Limb (tissue), 2 donors: ENCODE results near the gene DPY30.

ENCODE experiments used
- DNase-seq, 2 donors: peaks; one replicate each; pipeline ENCODE4 v3.0.0-alpha.2; 2016; ENCODE audit errors: extremely low spot score in 2 of 2

DPY30 gene

DNA sequence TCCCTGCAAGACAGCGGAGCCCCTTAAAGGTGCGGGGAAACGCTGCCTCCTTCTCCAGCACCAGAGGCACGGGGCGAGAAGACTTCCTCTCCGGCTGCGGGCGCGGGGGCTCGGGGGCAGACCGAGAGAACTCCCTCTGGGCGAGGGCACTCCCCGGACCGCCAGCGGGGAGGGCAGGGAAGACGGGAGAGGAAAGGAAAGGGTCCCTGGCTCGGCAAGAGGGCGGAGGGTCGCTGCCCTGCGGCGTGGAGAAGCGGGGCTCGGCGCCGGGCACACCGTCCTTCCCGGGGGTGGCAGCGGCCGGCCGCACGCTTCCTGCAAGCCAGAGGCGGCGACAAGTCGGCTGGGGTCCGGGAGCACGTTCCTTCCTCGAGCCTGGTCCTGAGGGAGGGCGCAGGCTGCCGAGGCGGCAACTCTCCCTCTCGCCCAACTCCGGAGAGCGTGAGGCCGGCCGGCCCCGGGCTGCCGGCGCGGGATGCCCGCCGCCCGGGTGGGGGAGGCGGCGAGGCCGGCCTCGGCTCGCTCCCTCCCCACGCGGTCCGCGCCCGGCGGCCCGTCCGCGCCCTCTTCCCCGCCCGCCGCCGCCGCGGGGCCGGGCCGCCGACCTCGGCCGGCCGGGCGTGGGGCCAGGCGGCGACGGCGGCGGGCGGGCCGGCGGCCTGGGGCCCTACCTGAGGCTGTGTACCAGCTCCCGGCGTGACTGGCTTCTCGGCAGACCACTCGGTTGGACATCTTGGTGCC lies 29.9 kb downstream of the DPY30 start:
- DNase-seq, result peak; percentile 22 to 70

DNA sequence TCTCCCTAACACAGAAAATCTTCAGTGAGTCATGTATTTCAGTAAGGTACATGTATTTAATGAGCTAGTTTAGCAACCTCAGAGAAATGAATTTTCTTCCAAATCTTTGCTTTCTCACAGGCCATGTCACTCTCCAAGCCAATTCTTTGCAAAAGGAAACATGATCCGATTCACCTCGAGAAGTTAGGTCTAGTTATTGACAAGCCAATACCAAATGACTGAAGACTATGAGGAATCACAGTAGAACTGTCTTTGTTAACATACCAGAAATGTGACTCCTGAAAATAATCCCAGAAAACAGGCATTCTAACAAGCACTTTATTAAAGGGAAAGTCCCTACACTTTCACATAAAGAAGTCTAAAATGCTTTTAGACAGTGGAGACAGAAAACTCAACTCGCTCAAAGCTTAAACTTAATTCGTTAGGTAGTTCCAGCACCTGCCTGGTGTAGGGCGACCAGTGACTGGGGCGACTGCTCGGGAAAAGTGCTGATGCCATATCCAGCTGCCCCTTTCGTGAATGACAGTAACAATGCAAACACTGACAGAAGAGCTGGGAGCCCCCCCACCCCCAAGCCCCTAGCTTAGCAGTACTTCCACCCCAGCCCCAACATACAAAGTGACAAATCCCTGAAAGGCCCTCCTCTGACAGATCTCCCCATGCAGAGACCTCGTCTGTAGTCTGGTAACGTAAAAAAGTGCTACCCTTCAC lies 30.6 kb downstream of the DPY30 start:
- DNase-seq, result no peak

DNA sequence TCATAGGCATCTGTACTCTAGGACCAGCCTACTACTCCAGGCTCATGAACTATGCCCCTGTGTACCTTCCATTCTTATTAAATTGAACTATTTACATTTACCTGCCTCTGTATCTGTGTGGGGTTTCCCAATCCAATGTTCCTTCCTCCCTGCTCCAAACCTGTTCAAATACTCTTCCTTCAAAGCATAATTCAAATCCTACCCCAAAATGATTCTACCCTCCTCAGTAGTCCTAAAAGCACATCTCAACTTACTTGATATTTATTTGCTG lies 32.5 kb downstream of the DPY30 start:
- DNase-seq, result no peak

DNA sequence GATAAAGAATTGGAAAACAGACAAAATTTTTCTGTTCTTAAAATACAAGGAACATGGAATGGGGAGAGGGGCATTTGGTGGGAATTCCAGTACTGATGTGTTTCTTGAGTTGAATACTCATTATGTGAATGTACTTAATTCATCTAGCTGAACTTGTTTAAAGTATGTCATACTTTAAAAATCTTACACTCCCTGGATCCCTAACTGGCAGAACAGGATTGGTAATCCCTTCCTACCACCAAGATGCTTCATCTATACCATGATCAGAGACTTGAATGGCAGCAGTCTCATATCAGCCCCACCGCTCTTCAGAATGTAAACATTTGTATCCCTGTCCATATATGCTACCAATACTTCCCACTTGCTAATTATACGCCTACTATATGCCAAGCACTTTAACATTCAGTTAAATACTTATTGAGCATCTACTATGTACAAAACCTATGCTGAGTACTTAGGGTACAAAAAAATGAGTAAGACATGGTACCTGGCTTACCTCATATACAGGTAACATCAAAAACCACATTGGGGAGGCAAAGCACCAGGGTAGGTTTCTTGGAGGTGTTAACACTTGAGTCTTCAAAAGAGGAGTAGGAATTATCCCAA lies 34.1 kb downstream of the DPY30 start:
- no peak for DNase-seq

DNA sequence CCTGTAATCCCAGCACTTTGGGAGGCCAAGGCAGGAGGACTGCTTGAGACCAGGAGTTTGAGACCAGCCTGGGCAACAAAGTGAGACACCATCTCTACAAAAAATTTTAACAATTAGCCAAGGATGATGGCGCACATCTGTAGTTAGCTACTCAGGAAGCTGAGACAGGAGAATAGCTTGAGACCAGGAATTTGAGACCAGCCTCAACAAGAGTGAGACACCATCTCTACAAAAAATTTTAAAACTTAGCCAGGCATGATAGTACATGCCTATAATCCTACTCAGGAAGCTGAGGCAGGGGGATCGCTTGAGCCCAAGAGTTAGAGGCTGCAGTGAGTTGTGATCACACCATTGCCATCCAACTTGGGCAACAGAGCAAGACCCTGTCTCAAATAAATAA lies 35.8 kb downstream of the DPY30 start:
- no peak for DNase-seq

DNA sequence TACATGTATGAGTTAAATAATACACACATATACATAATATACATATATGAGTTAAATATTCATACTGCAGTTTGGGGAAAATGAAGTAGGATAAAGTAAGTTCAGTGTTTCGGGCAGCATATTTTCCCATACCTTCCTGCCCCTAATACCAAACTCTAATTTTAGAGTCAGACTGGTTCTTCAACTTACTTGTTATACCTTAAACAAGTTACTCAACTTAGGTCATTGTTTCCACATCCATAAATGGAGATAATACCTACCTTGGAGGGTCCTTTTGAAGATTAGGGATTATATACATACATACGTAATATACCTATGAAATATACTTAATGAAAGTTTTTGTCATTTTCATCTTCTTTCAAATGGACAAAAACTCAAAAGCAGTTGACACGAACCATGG lies 37.2 kb downstream of the DPY30 start:
- no peak for DNase-seq

DNA sequence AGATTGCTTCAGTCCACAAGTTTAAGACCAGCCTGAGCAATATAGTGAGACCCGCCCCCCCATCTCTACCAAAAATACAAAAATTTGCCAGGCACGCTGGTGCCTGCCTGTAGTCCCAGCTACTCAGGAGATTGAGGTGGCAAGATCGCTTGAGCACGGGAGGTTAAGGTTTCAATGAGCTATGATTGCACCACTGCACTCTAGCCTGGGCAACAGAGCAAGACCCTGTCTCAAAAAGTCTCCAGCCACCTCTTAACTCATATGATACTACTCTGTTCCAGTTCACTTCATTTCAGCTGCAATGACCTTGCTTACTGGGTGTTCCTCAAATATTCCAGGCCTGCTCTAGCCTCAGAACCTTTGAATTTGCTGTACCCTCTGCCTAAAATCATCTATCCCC lies 40.2 kb downstream of the DPY30 start:
- no peak for DNase-seq

DNA sequence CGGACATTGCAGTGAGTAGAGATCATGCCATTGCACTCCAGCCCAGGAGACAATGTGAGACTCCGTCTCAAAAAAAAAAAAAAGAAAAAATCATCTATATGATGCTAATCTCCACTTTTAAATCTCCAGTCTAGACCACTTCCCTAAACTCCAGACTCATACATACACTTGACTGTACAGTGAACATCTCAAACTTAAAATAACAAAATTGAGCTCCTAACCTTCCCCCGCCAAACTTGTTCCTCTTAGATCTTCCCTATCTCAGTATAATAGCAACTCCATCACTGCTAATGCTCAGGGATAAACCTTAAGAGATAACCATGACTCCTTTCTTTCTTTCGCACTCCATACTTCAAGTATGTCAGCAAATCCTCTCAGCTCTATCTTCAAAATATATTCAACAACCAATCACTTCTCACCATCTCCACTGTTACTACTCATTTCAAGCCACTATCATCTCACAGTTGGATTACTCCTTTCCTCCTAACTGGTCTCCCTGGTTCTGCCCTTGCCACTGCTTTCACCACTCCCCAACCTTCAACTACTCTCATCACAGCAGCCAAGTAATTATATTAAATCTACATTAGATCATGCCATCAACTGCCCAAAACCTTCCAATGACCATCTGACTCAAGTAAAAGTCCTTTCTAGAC lies 40.7 kb downstream of the DPY30 start:
- no peak for DNase-seq

DNA sequence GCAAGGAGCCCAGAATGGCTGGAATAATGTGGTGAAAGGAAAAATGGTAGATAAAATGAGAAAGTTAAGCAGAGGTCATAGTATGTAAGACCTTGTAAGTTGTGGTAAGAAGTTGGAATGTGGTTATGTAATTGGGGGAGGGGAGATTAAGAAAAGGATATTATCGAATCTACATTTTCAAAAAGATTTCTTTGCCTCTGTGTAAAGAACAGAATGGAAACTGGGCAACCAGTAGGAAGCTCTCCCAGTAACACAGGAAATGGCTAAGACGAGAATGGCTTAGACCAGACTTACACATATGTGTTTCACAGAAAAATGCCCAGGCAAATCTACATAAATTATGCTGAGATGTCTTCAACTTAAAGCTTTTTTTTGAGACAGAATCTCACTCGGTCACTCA lies 42.0 kb downstream of the DPY30 start:
- no peak for DNase-seq

DNA sequence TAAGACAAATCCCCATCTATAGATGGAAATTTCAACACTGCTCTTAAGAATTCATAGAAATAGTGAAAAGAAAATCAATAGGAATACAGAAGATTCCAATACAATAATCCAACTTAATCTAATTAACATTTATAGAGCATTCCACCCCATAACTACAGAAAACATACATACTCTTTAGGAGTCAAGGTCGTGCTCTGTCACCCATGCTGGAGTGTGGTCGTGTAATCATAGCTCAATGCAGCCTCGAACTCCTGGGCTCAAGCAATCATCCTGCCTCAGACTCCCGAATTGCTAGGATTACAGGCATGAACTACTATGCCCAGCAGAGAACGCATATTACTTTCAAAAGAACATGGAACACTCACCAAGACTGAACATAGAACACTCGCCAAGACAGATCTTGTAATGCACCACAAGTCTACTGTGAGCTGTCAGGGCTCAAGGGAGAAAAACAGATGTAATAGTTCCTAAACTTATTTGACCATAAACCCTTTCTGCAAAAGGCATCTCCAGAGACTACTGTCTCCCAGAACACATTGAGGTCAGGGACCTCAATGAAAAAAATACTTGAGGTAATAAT lies 42.9 kb downstream of the DPY30 start:
- no peak for DNase-seq

DNA sequence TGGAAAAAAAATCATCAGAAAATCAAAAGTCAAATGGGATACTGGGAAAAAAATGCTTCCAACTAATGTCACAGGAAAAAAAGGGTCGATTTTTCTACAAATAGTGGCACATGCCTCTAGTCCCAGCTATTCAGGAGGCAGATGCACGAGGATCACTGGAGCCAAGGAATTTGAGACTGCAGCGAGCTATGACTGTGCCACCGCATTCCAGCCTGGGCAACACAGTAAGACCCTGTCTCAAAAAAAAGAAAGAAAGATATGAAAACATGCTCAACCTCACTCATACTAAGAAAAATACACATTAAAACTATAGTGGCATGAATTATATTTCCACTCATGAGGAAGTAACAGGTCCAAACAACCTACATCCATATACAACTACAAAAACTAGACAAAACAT lies 46.7 kb downstream of the DPY30 start:
- no peak for DNase-seq

DNA sequence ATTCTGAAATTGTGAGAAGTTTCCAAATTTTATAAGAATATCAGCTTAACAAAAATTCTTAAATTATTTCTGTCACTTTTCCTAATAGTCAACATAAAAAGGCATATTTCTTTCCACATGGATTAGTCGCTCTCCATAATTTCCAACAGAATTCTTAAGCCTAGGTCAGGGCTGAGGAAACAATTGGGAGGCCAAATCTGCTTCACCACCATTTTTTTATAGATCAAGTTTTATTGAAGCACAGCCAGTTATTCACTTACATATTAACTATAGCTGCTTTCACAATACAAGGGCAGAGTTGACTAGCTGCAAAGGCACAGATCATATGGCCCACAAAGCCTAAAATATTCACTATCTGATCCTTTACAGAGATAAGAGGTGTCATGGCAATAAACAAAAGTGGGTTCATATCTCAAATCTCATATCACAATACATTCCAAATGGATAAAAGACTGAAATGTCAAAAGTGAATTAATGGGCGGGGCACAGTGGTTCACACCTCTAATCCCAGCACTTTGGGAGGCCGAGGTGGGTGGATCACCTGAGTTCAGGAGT lies 47.5 kb downstream of the DPY30 start:
- no peak for DNase-seq

DNA sequence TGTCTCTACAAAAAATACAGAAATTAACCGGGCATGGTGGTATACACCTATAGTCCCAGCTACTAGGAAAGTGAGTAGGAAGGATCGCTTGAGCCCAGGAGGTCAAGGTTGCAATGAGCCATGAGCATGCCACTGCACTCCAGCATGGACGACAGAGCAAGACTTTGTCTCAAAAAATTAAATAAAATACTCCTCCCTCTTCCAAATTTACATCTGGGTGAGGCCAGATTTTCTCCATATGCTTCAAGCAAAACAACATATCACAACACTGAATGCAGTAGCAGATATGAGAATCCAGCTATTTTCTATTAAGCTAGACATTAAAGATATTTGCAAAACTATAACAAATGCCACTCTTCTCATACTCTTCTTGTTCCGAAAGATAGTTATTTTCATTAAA lies 49.7 kb downstream of the DPY30 start:
- no peak for DNase-seq

DNA sequence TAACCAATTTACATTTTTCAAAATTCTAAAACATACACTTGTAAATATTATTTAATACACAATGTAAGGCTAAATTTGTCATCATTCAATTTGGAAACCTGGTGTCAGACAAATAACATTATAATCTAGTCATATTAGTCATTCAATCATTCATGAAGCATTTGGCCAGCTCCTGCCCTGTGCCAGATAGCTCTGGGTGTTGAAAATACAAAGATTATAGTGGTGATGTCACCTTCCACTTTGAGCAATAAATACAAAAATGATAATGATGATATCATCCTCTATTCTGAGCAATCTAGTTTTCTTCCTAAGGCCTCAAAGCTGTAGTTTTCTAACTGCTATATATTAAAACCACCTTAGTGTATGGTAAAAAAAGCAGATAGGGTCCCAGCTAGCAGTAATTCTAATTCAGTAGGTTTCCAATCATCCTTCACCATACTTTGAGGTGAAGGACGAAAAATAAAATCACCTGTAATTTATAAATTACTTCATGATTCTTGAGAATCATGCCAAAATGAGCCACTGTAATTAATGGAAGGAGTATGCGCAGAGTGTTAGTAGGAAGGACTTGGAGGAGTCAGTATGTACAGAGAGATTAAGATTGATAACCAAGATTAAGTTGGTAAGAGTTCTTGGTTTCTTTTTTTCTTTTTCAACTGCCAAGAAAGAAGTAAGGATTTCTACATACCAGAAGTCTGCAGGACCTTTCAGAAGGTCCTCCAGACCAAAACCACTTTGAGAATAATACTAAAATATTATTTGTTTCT lies 52.0 kb downstream of the DPY30 start:
- DNase-seq, result no peak

DNA sequence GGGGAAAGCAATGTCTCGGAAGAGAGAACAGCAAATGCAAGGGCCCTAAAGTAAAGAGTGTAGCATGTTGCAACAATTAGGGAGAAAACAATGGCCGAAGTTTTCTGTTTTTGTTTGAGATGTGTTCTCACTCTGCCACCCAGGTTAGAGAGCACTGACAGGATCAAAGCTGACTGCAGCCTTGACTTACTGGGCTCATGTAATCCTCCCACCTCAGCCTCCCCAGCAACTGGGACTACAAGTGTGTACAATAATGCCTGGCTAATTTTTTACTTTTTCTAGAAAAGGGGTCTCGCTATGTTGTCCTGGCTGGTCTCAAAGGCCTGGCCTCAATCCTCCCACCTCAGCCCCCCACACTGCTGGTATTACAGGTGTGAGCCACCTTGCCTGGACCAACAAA lies 52.7 kb downstream of the DPY30 start:
- no peak for DNase-seq

DNA sequence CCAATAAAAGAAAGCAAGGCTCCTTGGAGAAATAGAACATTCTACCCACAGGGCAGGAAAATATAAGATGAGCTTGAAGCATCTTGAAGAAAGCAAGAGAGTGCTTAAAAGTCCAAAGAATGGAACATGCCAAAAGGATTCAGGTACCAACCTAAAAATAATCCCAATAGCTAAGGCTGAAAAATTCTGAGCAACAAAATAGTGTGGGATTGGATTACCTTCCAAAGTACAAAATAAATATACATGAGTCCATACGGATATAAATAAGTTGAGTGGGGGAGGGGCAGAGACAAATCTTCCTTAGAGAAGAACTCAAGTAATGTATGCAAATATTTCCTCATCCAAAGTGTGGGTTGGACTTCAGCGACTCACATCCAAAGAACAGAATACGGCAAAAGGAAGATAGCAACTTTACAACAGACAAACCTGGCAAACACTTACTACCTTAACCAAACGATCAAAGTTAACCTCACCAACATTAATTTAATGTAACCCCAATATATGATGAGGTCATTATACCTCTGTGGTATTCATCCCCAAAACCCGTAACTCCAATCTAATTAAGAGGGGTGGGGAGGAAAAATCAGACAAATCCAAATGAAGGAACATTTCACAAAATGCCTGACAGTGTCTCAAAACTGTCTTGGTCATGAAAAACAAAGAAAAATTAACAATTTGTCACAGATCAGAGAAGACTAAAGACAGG lies 55.7 kb downstream of the DPY30 start:
- DNase-seq, result no peak

DNA sequence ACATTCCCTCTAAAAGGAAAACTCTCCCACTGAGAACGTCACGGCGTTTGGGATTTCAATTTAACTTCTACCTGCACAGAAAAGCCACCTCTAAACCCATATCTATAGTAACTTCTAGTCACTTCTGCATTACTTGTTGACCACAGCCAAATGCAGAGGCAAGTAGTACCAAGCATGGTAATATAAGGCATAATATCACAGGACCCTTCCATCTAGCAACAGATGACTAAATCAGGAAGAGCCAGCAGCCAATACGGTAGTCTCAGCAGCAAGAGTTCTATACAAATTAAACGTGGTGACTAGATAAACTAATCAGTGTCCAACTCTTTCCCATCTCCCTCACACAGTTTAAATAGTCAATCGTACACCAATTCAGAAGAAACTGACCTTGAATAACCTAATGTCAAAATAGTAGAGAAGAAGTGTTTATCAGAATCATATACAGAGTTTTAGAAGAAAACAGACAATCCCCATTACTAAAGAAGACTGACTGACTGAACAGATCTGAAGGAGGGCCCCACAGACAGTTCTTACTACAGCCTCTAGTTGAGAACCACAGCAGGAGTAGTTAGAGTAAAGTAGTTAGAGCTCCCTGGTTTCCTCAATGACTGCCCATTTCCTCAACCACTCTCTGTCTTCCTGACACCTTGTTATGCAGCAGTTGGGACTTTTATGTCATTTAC lies 58.8 kb downstream of the DPY30 start:
- no peak for DNase-seq

DNA sequence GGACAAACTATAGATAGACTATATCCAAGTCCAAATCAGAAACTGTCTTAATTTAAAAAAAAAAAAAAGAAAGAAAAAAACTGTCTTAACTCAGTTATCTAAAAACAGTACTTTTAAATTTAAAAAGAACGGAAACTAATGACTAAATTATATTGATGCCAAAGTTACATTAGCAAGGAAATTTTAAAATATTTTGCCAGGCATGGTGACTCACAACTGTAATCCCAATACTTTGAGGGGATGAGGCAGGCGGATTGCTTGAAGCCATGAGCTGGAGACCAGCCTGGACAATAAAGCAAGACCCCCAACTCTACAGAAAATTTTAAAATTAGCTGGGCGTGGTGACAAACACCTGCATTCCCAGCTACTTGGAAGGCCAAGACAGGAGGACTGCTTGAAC lies 59.6 kb downstream of the DPY30 start:
- no peak for DNase-seq

DNA sequence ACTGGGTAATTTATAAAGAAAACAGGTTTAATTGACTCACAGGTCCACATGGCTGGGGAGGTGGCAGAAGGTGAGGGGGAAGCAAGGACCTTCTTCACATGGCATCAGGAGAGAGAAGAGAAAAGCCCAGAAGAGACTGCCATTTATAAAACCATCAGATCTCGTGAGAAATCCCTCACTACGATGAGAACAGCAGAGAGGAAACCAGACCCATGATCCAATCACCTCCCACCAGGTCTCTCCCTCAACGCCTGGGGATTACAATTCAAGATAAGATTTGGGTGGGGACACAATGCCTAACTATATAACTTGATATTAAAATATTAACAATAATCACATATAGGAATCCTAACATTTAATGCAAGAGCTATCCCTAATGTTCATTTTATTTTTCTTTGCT lies 60.6 kb downstream of the DPY30 start:
- no peak for DNase-seq

DNA sequence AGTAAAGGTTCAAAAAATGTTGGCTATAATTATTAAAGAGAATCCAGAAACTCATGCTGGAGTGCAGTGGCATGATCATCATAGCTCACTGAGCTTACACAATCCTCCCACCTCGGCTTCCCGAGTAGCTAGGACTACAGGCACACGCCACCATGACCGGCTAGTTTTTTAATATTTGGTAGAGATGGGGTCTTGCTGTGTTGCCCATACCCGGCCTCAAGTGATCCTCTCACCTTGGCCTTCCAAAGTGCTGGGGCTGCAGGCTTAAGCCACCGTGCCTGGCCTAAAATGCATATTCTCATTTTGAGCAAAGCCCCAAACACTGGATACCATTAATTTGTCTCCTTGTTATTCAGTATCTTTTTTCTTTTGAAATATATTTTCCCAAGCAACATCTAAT lies 61.2 kb downstream of the DPY30 start:
- DNase-seq, result no peak
